HepG2 (cell line): ENCODE results near the gene MSMB.
"Not testable (repeated sequence)": the region's sequence is repeated elsewhere in the genome, so short reads cannot be mapped to it uniquely, and the experiment has no call there.

Experiments used
- CBFB ChIP-seq: sonication (generic); formaldehyde crosslinking; IDR thresholded peaks from 2 replicates; pipeline ENCODE4 v1.4.0; 2020; ENCODE audit warnings: missing genetic modification reagents
- CREB1 ChIP-seq, 2 experiments: fragments of 450-650 bp in 1 of 2; IDR thresholded peaks; 2 replicates each; pipeline ENCODE4 v1.6.1; 2016 to 2017; ENCODE audit warnings: control low read depth in 1 of 2, mild to moderate bottlenecking in 1 of 2, missing compliant biosample characterization in 1 of 2, missing genetic modification characterization in 1 of 2
- FOSL1 ChIP-seq: sonication (generic); formaldehyde crosslinking; IDR thresholded peaks from 2 replicates; pipeline ENCODE4 v1.9.0; 2021; ENCODE audit warnings: missing genetic modification reagents, borderline replicate concordance
- GLI4 ChIP-seq: sonication (generic); formaldehyde crosslinking; IDR thresholded peaks from 2 replicates; pipeline ENCODE4 v1.5.1; 2020; ENCODE audit warnings: missing genetic modification reagents, mild to moderate bottlenecking, moderate library complexity, borderline replicate concordance
- SIN3B ChIP-seq: fragments of 150-350 bp; IDR thresholded peaks from 2 replicates; pipeline ENCODE4 v1.6.1; 2014; ENCODE audit warnings: low read length
- SOX6 ChIP-seq, 2 experiments: fragments of 450-650 bp in 1 of 2; sonication (generic) in 1 of 2; formaldehyde crosslinking in 1 of 2; IDR thresholded peaks; 2 replicates each; pipeline versions ENCODE4 v1.4.0 to v1.6.1; 2017 to 2020; ENCODE audit warnings: antibody characterized with exemption in 1 of 2, mild to moderate bottlenecking in 1 of 2, missing genetic modification reagents in 1 of 2
- ZNF660 ChIP-seq: sonication (generic); formaldehyde crosslinking; IDR thresholded peaks from 2 replicates; pipeline ENCODE4 v1.5.1; 2020; ENCODE audit warnings: mild to moderate bottlenecking, low read depth, missing genetic modification reagents, borderline replicate concordance
- TF ChIP-seq, protein P1 (sequence below): sonication (generic); formaldehyde crosslinking; IDR thresholded peaks from 2 replicates; pipeline ENCODE4 v1.5.0; 2020; ENCODE audit warnings: mild to moderate bottlenecking, missing genetic modification reagents, moderate library complexity
- TF ChIP-seq, protein P2 (sequence below): sonication (generic); formaldehyde crosslinking; conservative IDR thresholded peaks from 2 replicates; pipeline ENCODE4 v1.4.0; 2020; ENCODE audit warnings: missing genetic modification reagents
- TF ChIP-seq, protein P3 (sequence below), 2 experiments: IDR thresholded peaks; 2 replicates each; pipeline ENCODE4 v1.6.1; 2011 to 2012; ENCODE audit warnings: low read length in 2 of 2, borderline replicate concordance in 1 of 2, low read depth in 1 of 2, mild to moderate bottlenecking in 1 of 2, moderate library complexity in 1 of 2

DNA sequence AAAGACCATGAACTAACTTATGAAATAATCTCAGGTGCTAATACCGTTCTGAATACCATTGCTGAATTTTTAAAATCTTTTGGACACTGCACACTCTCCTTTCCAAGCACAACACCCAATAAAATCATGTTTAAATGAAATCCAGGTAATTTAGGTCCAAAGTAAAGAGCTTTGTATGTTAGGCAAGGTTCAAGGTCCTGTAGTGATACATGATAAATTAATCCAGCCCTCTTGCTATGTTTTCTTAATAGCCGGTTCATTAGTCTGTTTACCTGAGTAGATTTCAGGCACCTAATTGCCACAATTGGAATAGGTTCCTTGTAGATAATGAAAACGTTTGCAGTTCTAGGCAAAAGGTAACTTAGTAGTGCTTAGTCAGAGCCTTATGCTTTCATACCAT lies 60.5 kb downstream of the MSMB start:
- TF ChIP-seq, protein P1, sequence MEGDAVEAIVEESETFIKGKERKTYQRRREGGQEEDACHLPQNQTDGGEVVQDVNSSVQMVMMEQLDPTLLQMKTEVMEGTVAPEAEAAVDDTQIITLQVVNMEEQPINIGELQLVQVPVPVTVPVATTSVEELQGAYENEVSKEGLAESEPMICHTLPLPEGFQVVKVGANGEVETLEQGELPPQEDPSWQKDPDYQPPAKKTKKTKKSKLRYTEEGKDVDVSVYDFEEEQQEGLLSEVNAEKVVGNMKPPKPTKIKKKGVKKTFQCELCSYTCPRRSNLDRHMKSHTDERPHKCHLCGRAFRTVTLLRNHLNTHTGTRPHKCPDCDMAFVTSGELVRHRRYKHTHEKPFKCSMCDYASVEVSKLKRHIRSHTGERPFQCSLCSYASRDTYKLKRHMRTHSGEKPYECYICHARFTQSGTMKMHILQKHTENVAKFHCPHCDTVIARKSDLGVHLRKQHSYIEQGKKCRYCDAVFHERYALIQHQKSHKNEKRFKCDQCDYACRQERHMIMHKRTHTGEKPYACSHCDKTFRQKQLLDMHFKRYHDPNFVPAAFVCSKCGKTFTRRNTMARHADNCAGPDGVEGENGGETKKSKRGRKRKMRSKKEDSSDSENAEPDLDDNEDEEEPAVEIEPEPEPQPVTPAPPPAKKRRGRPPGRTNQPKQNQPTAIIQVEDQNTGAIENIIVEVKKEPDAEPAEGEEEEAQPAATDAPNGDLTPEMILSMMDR: not testable (repeated sequence)
- not testable (repeated sequence) for TF ChIP-seq FOSL1 (CRISPR knock-in tag); ZNF660 (CRISPR knock-in tag); SOX6 (IDR thresholded peaks at IDR 0.05); SOX6 (CRISPR knock-in tag; IDR thresholded peaks at IDR 0.05); GLI4 (CRISPR knock-in tag); SIN3B; CBFB; CREB1 (IDR thresholded peaks at IDR 0.05); CREB1 (CRISPR knock-in tag; IDR thresholded peaks at IDR 0.05)
- TF ChIP-seq, protein P2, sequence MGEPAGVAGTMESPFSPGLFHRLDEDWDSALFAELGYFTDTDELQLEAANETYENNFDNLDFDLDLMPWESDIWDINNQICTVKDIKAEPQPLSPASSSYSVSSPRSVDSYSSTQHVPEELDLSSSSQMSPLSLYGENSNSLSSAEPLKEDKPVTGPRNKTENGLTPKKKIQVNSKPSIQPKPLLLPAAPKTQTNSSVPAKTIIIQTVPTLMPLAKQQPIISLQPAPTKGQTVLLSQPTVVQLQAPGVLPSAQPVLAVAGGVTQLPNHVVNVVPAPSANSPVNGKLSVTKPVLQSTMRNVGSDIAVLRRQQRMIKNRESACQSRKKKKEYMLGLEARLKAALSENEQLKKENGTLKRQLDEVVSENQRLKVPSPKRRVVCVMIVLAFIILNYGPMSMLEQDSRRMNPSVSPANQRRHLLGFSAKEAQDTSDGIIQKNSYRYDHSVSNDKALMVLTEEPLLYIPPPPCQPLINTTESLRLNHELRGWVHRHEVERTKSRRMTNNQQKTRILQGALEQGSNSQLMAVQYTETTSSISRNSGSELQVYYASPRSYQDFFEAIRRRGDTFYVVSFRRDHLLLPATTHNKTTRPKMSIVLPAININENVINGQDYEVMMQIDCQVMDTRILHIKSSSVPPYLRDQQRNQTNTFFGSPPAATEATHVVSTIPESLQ (CRISPR knock-in tag): not testable (repeated sequence)
- TF ChIP-seq, protein P3, sequence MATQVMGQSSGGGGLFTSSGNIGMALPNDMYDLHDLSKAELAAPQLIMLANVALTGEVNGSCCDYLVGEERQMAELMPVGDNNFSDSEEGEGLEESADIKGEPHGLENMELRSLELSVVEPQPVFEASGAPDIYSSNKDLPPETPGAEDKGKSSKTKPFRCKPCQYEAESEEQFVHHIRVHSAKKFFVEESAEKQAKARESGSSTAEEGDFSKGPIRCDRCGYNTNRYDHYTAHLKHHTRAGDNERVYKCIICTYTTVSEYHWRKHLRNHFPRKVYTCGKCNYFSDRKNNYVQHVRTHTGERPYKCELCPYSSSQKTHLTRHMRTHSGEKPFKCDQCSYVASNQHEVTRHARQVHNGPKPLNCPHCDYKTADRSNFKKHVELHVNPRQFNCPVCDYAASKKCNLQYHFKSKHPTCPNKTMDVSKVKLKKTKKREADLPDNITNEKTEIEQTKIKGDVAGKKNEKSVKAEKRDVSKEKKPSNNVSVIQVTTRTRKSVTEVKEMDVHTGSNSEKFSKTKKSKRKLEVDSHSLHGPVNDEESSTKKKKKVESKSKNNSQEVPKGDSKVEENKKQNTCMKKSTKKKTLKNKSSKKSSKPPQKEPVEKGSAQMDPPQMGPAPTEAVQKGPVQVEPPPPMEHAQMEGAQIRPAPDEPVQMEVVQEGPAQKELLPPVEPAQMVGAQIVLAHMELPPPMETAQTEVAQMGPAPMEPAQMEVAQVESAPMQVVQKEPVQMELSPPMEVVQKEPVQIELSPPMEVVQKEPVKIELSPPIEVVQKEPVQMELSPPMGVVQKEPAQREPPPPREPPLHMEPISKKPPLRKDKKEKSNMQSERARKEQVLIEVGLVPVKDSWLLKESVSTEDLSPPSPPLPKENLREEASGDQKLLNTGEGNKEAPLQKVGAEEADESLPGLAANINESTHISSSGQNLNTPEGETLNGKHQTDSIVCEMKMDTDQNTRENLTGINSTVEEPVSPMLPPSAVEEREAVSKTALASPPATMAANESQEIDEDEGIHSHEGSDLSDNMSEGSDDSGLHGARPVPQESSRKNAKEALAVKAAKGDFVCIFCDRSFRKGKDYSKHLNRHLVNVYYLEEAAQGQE (IDR thresholded peaks at IDR 0.05; ENCODE audit: borderline replicate concordance in 1 of 2, low read depth in 1 of 2, low read length in 2 of 2): not testable (repeated sequence)
